OCI-LY3 (cell line): ENCODE results near the gene OGFOD2.

ENCODE experiments used
- H2AFZ ChIP-seq: fragments of 200-600, 300-600 bp; shearing (Covaris generic); 2 replicates; pipeline ENCODE4 v1.6.0; 2014; ENCODE audit warnings: antibody characterized with exemption, low read depth, low read length
- H3K27ac ChIP-seq: fragments of 200-600, 300-600 bp; sonication (generic); 2 replicates; pipeline ENCODE4 v1.5.1; 2014; ENCODE audit warnings: mild to moderate bottlenecking, low read length, moderate library complexity, mixed read lengths
- H3K27me3 ChIP-seq: fragments of 200-600, 300-600 bp; sonication (generic); 2 replicates; pipeline ENCODE4 v1.6.1; 2014; ENCODE audit warnings: low read depth, low read length, mixed read lengths
- H3K36me3 ChIP-seq: fragments of 200-600, 300-600 bp; sonication (generic); replicated peaks from 2 replicates; pipeline ENCODE3; 2014; ENCODE audit warnings: low read depth, low read length, mixed read lengths
- H3K4me1 ChIP-seq: fragments of 300-600, 200-600 bp; sonication (generic); 2 replicates; pipeline ENCODE4 v1.6.1; 2014; ENCODE audit warnings: low read length, mixed read lengths
- H3K4me2 ChIP-seq: fragments of 200-600, 300-600 bp; sonication (generic); 2 replicates; pipeline ENCODE4 v1.6.1; 2014; ENCODE audit warnings: low read length, mixed read lengths
- H3K4me3 ChIP-seq: fragments of 300-600, 200-600 bp; sonication (generic); 2 replicates; pipeline ENCODE4 v1.5.1; 2014; ENCODE audit warnings: antibody characterized with exemption, mild to moderate bottlenecking, low read length, moderate library complexity
- H3K79me2 ChIP-seq: fragments of 300-600, 200-600 bp; shearing (Covaris generic); 2 replicates; pipeline ENCODE4 v1.6.1; 2014; ENCODE audit warnings: mild to moderate bottlenecking, low read length, mixed read lengths
- H3K9ac ChIP-seq: fragments of 300-600, 200-600 bp; shearing (Covaris generic); 2 replicates; pipeline ENCODE4 v1.6.0; 2014; ENCODE audit warnings: mild to moderate bottlenecking, low read length, moderate library complexity
- H3K9me3 ChIP-seq: fragments of 200-600, 300-600 bp; shearing (Covaris generic); 2 replicates; pipeline ENCODE4 v1.6.1; 2014; ENCODE audit warnings: low read length, mixed read lengths; ENCODE audit not compliant: insufficient read depth
- H4K20me1 ChIP-seq: fragments of 200-600, 300-600 bp; sonication (generic); 2 replicates; pipeline ENCODE4 v1.6.1; 2016; ENCODE audit warnings: low read length, mixed read lengths; ENCODE audit not compliant: insufficient read depth
- CTCF ChIP-seq: fragments of 200-600, 300-600 bp; sonication (generic); IDR thresholded peaks from 2 replicates; pipeline ENCODE4 v1.5.1; 2014; ENCODE audit warnings: antibody characterized with exemption, low read length, low read depth
- EZH2phosphoT487 ChIP-seq: fragments of 200-600 bp; shearing (Covaris generic); IDR thresholded peaks from 2 replicates; pipeline ENCODE4 v1.6.1; 2018; ENCODE audit warnings: antibody characterized with exemption, mixed run types, low read depth

Gene OGFOD2

GRCh38 chr12:122948605-122949004 lies 26.4 kb upstream of the OGFOD2 start:
- Histone ChIP-seq H3K79me2 (no peaks in the 10 kb centered on the region), H3K4me1 (peaks cover 12% of the 10 kb centered on the region; the same call in 1 of the 2 replicates), H3K4me2 (no peak overlapping the region), H3K9me3 (no peaks in the 10 kb centered on the region), H2AFZ (no peak overlapping the region), H3K9ac (no peak overlapping the region), H4K20me1 (no peaks in the 10 kb centered on the region), H3K27me3 (peaks cover 6% of the 10 kb centered on the region; the same call in 1 of the 2 replicates), H3K4me3 (no peak overlapping the region), H3K27ac (no peak overlapping the region), H3K36me3 (no peaks in the 10 kb centered on the region)
- TF ChIP-seq EZH2phosphoT487 (no peak), CTCF (no peak)

- no peak overlapping the region for H3K9ac ChIP-seq
- H3K27me3 ChIP-seq: peaks cover 6% of the 10 kb centered on the region; the same call in 1 of the 2 replicates
- no peak for TF ChIP-seq CTCF
- TF ChIP-seq EZH2phosphoT487: no peak
These were observed 25.6 kb upstream of the OGFOD2 start for GRCh38 chr12:122949405-122949804.

GRCh38 chr12:122949816-122950675 lies 25.0 kb upstream of the OGFOD2 start:
- Histone ChIP-seq H3K4me3 (no peak overlapping the region), H2AFZ (no peak overlapping the region), H3K79me2 (no peaks in the 10 kb centered on the region), H3K36me3 (no peaks in the 10 kb centered on the region), H3K4me1 (peaks cover 12% of the 10 kb centered on the region; the same call in 1 of the 2 replicates), H4K20me1 (no peaks in the 10 kb centered on the region), H3K27me3 (peaks cover 11% of the 10 kb centered on the region; the same call in 1 of the 2 replicates), H3K4me2 (no peak overlapping the region), H3K9ac (no peak overlapping the region), H3K27ac (no peak overlapping the region), H3K9me3 (no peaks in the 10 kb centered on the region)
- no peak for TF ChIP-seq EZH2phosphoT487
- TF ChIP-seq CTCF: no peak

More at GRCh38 chr12:122949405-122949804, 25.6 kb upstream of the OGFOD2 start:
- Histone ChIP-seq H4K20me1 (no peaks in the 10 kb centered on the region), H3K4me3 (no peak overlapping the region), H3K36me3 (no peaks in the 10 kb centered on the region), H3K27ac (no peak overlapping the region), H3K4me2 (no peak overlapping the region), H3K4me1 (peaks cover 12% of the 10 kb centered on the region; the same call in 1 of the 2 replicates), H3K79me2 (no peaks in the 10 kb centered on the region), H3K9me3 (no peaks in the 10 kb centered on the region), H2AFZ (no peak overlapping the region)

GRCh38 chr12:122951406-122951805 lies 23.6 kb upstream of the OGFOD2 start:
- H2AFZ ChIP-seq: no peak overlapping the region
- no peaks in the 10 kb centered on the region for H3K79me2 ChIP-seq
- H3K4me2 ChIP-seq: no peak overlapping the region

More at GRCh38 chr12:122951406-122951805, 23.6 kb upstream of the OGFOD2 start:
- TF ChIP-seq EZH2phosphoT487 (no peak), CTCF (no peak)
- H4K20me1 ChIP-seq: no peaks in the 10 kb centered on the region
- no peak overlapping the region for H3K9ac ChIP-seq
- H3K27me3 ChIP-seq: peaks cover 6% of the 10 kb centered on the region; the same call in 1 of the 2 replicates
- H3K4me1 ChIP-seq: peaks cover 12% of the 10 kb centered on the region; the same call in 1 of the 2 replicates
- H3K9me3 ChIP-seq: no peaks in the 10 kb centered on the region
- no peak overlapping the region for H3K4me3 ChIP-seq
- H3K27ac ChIP-seq: no peak overlapping the region
- H3K36me3 ChIP-seq: no peaks in the 10 kb centered on the region
